Transverse colon (tissue), 4 donors: ENCODE measurements around the gene CPNE4. TPM values are rescaled to one million over a fixed set of nuclear protein-coding genes. Genes with fewer than 3 reads are reported as not detected.

Source experiments
- DNase-seq: peaks from one replicate; pipeline ENCODE4 v3.0.0-alpha.2; 2019
- H3K27ac ChIP-seq, 4 donors: fragments of 200-600 bp; sonication (generic); 2 replicates each; pipeline ENCODE4 v1.5.1; 2016 to 2018; ENCODE audit warnings: inconsistent platforms in 4 of 4
- H3K27me3 ChIP-seq: fragments of 200-600 bp; sonication (generic); 2 replicates; pipeline ENCODE4 v1.5.1; 2017; ENCODE audit warnings: inconsistent platforms
- H3K36me3 ChIP-seq, 4 donors: fragments of 200-600 bp; sonication (generic); 2 replicates each; pipeline ENCODE4 v1.5.1; 2017 to 2019; ENCODE audit warnings: inconsistent platforms in 4 of 4
- H3K4me1 ChIP-seq, 4 donors: fragments of 200-600 bp; sonication (generic); 2 replicates each; pipeline ENCODE4 v1.5.1; 2017 to 2020; ENCODE audit warnings: inconsistent platforms in 4 of 4
- H3K4me3 ChIP-seq, 4 donors: fragments of 200-600 bp; sonication (generic); 1 replicate in 1 of 4; 2 replicates in 3 of 4; pipeline versions ENCODE4 v1.5.1 to v1.6.1; 2017 to 2019; ENCODE audit warnings: inconsistent platforms in 4 of 4
- H3K9me3 ChIP-seq, 2 donors: fragments of 200-600 bp; sonication (generic); 2 replicates each; pipeline ENCODE4 v1.5.1; 2017 to 2019; ENCODE audit warnings: inconsistent platforms in 2 of 2
- EP300 ChIP-seq: sonication (generic); formaldehyde crosslinking; IDR thresholded peaks from one replicate; pipeline ENCODE4 v1.6.1; 2017; ENCODE audit warnings: antibody characterized with exemption, low read depth
- POLR2A ChIP-seq: fragments of 450-650 bp; IDR thresholded peaks from one replicate; pipeline ENCODE4 v1.6.1; 2016; ENCODE audit warnings: antibody characterized with exemption, mild to moderate bottlenecking, moderate library complexity
- POLR2AphosphoS5 ChIP-seq, 3 donors: sonication (generic); formaldehyde crosslinking; IDR thresholded peaks; one replicate each; pipeline ENCODE4 v1.6.1; 2016; ENCODE audit warnings: antibody characterized with exemption in 3 of 3
- WGBS, 2 donors: methylation state at CpG; one replicate each; pipeline ENCODE4 v1.1.5; 2018; ENCODE audit warnings: low coverage in 1 of 2; 5-methylcytosine and 5-hydroxymethylcytosine counted together
- in situ Hi-C, 4 donors: fragments of 200-750 bp; cut with MboI; loops; one replicate each; pipeline versions ENCODE4 v1.15.0 to v1.15.1; 2017; ENCODE audit warnings: low sequenced_read_pairs in 3 of 4, low pct_ligation_motif_present in 1 of 4, low pct_unique_long_range_greater_than_20kb in 1 of 4
- intact Hi-C: fragments of 100-400 bp; cut with DNase I; formaldehyde crosslinking; loops from one replicate; pipeline ENCODE4 v1.15.1; 2023; ENCODE audit warnings: low total_unique reads
- total RNA-seq, 4 donors: library from RNA; depleted of rRNA; stranded (reverse); fragments of >200 nt; gene quantifications; one replicate each; pipeline ENCODE4 v1.1.0, GENCODE V29; 2016
- TF ChIP-seq, protein P1 (sequence below), 5 experiments: fragments of 200-600 bp in 3 of 5; fragments of 450-650 bp in 2 of 5; sonication (generic) in 3 of 5; IDR thresholded peaks; 1 replicate in 2 of 5; 2 replicates in 3 of 5; pipeline ENCODE4 v1.5.1; 2016 to 2017; ENCODE audit warnings: antibody characterized with exemption in 5 of 5, inconsistent platforms in 3 of 5, mild to moderate bottlenecking in 2 of 5, moderate library complexity in 1 of 5

CPNE4 gene
- total RNA-seq, 4 donors from 2014 or later: 0.16 to 1.5 TPM; not detected in 2

DNA sequence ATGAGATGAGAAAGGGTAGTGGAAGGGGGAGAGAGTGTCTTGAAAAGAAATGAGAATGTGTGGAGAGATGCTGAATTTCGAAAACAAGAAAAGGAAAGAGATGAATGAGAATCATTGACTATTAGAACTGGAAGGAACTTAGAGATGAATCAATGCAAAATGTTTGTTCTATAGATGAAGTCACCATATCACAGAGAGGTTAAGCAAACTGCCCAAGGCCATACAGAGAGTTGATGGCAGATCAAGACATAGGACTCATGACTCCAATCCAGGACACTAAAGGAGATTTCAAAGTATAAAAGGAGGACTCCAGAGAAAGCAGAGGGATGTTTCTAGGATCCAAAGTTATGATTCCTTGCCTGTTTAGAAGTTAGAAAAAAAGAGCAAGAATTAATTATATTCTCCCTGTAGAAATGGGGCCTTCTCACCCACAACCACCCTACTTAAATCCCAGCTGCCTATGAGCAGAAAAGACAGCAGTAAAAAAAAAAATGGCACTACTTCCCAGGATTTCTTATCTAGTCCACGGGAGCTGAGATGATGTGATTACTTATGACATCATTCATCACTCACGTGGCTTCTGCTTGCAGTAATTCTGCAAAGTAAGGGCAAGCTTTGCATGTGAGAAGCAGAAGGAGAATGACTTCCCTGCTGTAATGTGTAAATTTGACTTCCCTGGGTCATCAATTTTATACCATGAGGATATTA, 321.2 kb downstream of the CPNE4 start:
- intact Hi-C loops (no loop called here), in situ Hi-C loops (no loop called here)
- TF ChIP-seq, protein P1, sequence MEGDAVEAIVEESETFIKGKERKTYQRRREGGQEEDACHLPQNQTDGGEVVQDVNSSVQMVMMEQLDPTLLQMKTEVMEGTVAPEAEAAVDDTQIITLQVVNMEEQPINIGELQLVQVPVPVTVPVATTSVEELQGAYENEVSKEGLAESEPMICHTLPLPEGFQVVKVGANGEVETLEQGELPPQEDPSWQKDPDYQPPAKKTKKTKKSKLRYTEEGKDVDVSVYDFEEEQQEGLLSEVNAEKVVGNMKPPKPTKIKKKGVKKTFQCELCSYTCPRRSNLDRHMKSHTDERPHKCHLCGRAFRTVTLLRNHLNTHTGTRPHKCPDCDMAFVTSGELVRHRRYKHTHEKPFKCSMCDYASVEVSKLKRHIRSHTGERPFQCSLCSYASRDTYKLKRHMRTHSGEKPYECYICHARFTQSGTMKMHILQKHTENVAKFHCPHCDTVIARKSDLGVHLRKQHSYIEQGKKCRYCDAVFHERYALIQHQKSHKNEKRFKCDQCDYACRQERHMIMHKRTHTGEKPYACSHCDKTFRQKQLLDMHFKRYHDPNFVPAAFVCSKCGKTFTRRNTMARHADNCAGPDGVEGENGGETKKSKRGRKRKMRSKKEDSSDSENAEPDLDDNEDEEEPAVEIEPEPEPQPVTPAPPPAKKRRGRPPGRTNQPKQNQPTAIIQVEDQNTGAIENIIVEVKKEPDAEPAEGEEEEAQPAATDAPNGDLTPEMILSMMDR (IDR thresholded peaks at IDR 0.05): no peak
- TF ChIP-seq POLR2A (no peak), POLR2AphosphoS5 (IDR thresholded peaks at IDR 0.05) (no peak), EP300 (no peak)
- H3K4me1 ChIP-seq: no peaks in the 10 kb centered on the region
- 42 to 49% methylated on average over 2 to 3 of the region's 3 CpGs for WGBS, 2 donors
- no peak for DNase-seq
- H3K27me3 ChIP-seq: no peaks in the 10 kb centered on the region
- H3K27ac ChIP-seq: no peak overlapping the region
- H3K4me3 ChIP-seq: no peak overlapping the region
- H3K9me3 ChIP-seq: no peaks in the 10 kb centered on the region
- no peaks in the 10 kb centered on the region for H3K36me3 ChIP-seq

DNA sequence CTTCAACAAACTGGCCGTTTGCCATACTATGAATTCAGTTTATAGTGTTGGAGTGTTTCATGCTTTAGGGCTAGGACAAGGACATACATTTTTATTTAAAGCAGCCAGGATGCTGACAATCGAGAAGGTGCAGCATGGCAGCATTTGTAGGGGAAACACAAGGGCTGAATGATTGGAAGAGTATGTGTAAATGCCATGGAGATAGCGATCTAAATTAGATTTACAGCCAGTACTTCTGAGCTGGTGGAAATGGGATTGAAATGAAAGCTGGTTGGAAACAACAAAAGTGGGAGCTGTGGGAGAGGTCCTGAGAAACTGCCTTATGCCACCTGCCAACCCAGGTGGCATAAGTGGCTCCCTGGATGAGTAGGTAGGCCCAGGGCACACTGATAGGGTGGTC, 322.2 kb downstream of the CPNE4 start:
- in situ Hi-C loops: no loop called here
- no peak overlapping the region for H3K4me3 ChIP-seq
- intact Hi-C loops: no loop called here
- H3K27me3 ChIP-seq: no peaks in the 10 kb centered on the region
- H3K27ac ChIP-seq: no peak overlapping the region
- H3K4me1 ChIP-seq: no peaks in the 10 kb centered on the region
- TF ChIP-seq POLR2AphosphoS5 (IDR thresholded peaks at IDR 0.05) (no peak), POLR2A (no peak), EP300 (no peak)
- TF ChIP-seq, protein P1 (IDR thresholded peaks at IDR 0.05): no peak
- 55 to 76% methylated on average over 1 to 3 of the region's 3 CpGs for WGBS, 2 donors
- H3K36me3 ChIP-seq: no peaks in the 10 kb centered on the region
- no peaks in the 10 kb centered on the region for H3K9me3 ChIP-seq
- no peak for DNase-seq

DNA sequence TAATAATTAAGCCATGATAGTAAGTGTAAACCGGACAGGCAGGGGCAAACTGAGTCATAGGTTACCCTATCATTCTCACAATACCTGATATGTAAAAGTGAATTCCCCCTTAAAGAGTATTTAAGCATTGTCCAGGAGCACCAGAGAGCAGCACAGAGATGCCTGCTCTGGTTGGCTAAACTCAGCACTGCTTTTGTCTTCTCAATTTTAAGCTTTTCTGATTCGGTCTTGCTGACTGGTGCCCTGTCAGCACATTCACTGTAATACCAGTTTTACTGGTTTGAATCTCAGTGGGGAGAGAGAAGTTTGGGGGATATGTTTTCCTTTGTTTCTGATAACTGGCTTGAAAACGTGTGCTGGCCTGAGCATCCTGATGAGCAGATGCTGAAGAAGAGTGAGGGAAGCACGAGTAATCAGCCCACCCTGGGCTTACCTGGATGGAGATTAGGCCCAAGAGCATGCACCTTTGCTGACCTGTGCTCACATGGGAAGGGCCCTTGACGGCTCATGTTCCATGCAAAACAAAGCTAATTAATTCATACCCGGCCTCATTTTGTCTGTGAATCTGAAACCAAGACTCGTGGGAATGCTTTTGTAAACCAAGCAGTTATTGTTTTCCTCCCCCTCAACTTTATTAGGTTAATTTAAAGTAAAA, 323.6 kb downstream of the CPNE4 start:
- in situ Hi-C loops (no loop called here), intact Hi-C loops (no loop called here)
- no peaks in the 10 kb centered on the region for H3K9me3 ChIP-seq
- no peaks in the 10 kb centered on the region for H3K4me1 ChIP-seq
- H3K36me3 ChIP-seq: no peaks in the 10 kb centered on the region
- no peak for DNase-seq
- H3K4me3 ChIP-seq: no peak overlapping the region
- H3K27ac ChIP-seq: no peak overlapping the region
- H3K27me3 ChIP-seq: no peaks in the 10 kb centered on the region
- 33 to 46% methylated on average over 4 to 7 of the region's 7 CpGs for WGBS, 2 donors
- TF ChIP-seq, protein P1 (IDR thresholded peaks at IDR 0.05): no peak
- TF ChIP-seq EP300 (no peak), POLR2A (no peak), POLR2AphosphoS5 (IDR thresholded peaks at IDR 0.05) (no peak)

DNA sequence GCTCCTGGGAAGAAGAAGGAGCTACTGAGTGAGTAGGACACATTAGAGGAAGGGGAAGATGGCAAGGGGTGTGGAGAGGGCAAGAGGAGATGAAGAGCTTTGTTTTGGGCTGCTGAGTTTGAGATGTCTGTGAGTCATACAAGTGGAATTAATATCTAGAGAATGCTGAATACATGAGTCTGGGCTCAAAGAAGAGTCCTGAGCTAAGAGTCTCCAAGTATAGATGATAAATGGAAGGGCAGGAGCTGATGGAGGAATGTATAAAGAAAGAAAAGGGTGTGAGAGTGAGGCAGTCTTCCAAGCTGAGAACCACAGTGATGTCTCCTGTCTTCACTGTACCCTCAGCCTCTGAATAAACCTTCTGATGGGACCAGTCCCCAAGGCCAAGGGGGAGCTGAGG, 326.6 kb downstream of the CPNE4 start:
- intact Hi-C loops: no loop called here
- Histone ChIP-seq H3K9me3 (no peaks in the 10 kb centered on the region), H3K27me3 (no peaks in the 10 kb centered on the region), H3K4me1 (no peaks in the 10 kb centered on the region), H3K4me3 (no peak overlapping the region), H3K27ac (no peak overlapping the region), H3K36me3 (no peaks in the 10 kb centered on the region)
- no peak for DNase-seq
- in situ Hi-C loops: no loop called here
- TF ChIP-seq POLR2AphosphoS5 (IDR thresholded peaks at IDR 0.05): no peak
- TF ChIP-seq POLR2A: no peak
- no peak for TF ChIP-seq EP300
- TF ChIP-seq, protein P1 (IDR thresholded peaks at IDR 0.05): no peak
